ENCODE data around the gene MAP3K2. TPM values are rescaled to one million over a fixed set of nuclear protein-coding genes. Genes with fewer than 3 reads are reported as not detected.

MAP3K2 gene
- total RNA-seq, 2 donors from 2014 or later: 39.5 to 45.7 TPM

DNA sequence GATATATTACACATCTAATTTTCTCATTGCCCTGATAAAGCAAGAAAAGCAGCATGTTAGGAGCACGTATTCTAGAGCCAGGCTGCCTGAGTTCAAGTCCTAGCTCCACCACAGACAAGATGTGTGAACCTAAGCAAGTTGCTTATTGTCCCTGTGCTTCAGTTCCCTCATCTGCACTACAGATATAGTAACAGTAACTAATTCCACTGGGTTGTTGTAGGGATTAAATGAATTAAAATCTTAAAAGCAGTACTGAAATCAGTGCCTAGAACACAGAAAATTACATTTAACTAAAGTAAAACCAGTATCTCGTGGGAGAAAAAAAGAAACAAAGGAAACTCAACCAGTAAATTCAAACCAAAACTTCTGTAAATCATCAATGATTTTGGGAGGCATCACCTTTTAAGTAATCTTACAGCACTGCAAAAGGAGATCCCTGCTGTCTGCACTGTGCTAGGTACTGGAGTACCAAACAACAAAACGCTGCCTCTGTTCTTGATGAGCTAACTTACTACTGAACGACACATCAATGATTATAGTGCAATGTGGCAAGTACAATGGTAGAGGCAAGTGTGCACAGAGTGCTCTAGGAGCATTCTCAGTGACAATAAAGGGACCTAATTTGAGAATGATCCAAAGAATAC, 7.9 kb downstream of the MAP3K2 start:
- H3K27ac Mint-ChIP-seq: no peak overlapping the region
- H3K36me3 Mint-ChIP-seq: peaks cover 4 to 38% of the 10 kb centered on the region in 2 donors
- ATAC-seq (peak in 1 of 2 donors; percentile 87), DNase-seq (ENCODE audit: low spot score in 2 of 2) (no peak)
- H3K9me3 Mint-ChIP-seq: peaks cover 5 to 12% of the 10 kb centered on the region in 2 donors

DNA sequence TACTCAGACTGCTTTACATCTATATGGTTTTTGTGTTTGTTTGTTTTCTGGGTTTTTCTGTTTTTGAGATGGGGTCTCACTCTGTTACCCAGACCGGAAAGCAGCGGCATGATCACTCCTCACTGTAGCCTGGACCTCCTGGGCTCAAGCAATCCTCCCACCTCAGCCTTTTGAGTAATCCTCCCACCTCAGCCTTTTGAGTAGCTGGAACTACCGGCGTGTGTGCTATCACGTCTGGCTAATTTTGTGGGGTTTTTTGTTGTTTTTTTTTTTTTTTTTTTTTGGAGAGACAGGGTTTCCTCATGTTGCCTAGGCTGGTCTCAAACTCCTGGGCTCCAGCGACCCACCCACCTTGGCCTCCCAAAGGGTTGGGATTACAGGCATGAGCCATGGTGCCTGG, 9.1 kb downstream of the MAP3K2 start:
- DNase-seq (ENCODE audit: low spot score in 2 of 2) (no peak), ATAC-seq (no peak)
- peaks cover 13 to 23% of the 10 kb centered on the region in 2 donors for H3K9me3 Mint-ChIP-seq
- peaks cover 14 to 41% of the 10 kb centered on the region in 2 donors for H3K36me3 Mint-ChIP-seq
- no peak overlapping the region for H3K27ac Mint-ChIP-seq

DNA sequence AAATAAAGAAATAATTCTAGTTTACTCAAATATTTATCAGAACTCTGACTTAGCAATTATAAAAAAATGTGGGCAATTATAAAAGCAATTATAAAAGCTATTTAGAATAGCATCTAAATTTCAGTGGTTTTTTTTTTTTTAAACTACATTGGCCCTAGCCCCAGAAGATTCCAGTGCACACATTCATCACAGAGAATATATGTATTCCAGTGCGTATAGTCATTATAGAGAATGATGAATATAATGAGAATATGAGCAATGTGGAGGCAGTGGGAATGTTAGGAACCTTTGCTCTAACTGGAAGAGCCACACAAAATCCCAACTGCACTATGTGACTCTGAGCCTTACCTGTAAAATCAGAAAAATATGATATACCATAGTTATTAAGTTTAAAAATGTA, 10.5 kb downstream of the MAP3K2 start:
- ATAC-seq: no peak
- no peak overlapping the region for H3K27ac Mint-ChIP-seq
- H3K36me3 Mint-ChIP-seq: peaks cover 15 to 45% of the 10 kb centered on the region in 2 donors

DNA sequence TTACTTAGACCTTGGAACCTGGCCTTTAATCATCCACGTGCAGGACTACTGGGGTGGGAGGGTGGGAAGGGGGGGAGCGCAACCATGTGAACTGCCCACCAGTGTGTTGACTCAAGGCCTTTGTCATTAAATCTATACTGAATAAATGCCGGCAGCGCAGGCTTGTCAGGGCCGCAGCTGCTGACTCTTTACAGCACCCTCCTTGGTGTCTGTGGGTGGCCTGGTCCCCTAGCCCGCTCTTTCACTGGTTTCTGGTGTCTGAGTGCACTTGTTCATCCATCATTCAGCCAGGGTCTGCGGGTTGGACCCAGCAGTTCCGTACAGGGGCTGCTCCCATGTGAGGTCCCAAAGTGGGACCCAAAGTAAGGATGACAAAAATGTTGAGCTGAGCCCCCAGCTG, 11.5 kb downstream of the MAP3K2 start:
- Mint-ChIP-seq H3K9me3 (peaks cover 16 to 33% of the 10 kb centered on the region in 2 donors), H3K27ac (no peak overlapping the region), H3K36me3 (peaks cover 16 to 51% of the 10 kb centered on the region in 2 donors)
- DNase-seq (ENCODE audit: low spot score in 2 of 2) (no peak), ATAC-seq (no peak)

More for the DNA sequence above, 10.5 kb downstream of the MAP3K2 start:
- peaks cover 16 to 27% of the 10 kb centered on the region in 2 donors for H3K9me3 Mint-ChIP-seq
- no peak for DNase-seq (ENCODE audit: low spot score in 2 of 2)

DNA sequence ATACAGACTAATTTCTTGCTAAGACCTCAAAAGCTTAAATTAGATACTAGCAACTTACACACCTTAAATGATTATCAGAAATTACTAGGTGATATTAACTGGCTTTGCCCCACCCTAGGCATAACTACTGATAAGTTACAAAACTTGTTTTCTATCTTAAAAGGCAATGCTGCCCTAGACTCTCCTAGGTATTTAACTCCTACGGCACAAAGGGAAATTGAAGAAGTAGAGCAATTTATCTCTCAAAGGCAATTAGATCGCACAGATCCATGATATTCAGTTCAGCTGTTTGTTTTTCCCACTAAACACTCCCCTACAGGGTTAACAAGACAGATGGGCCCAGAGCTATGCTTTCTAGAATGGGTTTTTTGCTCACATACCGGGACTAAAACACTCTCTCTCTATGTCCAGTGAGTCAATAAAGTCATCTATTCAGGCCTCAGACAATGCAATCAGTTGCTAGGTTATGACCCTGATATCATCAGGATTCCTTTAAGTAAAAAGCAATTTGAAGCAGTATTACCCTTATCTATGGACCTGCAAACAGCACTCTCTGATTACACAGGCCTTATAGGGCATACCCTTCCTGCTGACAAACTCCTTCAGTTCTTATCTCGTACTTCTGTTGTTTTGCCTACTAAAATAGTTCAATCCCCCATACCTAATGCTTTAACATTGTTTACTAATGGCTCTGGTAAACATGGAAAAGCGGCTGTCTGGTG, 14.3 kb downstream of the MAP3K2 start:
- Mint-ChIP-seq H3K9me3 (peaks cover 19 to 42% of the 10 kb centered on the region in 2 donors), H3K27ac (no peak overlapping the region)
- ATAC-seq: no peak

DNA sequence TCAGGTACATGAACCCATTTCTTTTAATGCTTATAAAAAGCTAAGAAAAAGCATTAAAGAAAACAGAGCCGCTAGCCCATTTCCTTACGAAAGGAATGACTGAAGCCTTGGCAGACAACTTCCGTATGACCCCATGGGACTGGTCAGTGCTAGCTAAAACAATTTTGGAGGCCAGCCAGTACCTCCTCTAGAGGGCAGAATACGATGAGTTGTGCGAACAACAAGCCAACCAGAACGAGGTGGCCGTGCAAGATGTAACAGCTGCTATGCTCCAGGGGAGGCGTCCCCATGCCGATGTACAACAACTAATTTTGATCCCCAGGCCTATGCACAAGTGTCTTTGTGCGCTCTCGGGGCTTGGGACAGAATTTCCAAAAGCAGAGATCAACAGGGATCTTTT, 16.7 kb downstream of the MAP3K2 start:
- Mint-ChIP-seq H3K36me3 (peaks cover 24 to 57% of the 10 kb centered on the region in 2 donors), H3K9me3 (peaks cover 19 to 37% of the 10 kb centered on the region in 2 donors), H3K27ac (no peak overlapping the region)
- DNase-seq (ENCODE audit: low spot score in 2 of 2) (no peak), ATAC-seq (no peak)

More for the DNA sequence above, 14.3 kb downstream of the MAP3K2 start:
- no peak for DNase-seq (ENCODE audit: low spot score in 2 of 2)
- H3K36me3 Mint-ChIP-seq: peaks cover 24 to 71% of the 10 kb centered on the region in 2 donors

DNA sequence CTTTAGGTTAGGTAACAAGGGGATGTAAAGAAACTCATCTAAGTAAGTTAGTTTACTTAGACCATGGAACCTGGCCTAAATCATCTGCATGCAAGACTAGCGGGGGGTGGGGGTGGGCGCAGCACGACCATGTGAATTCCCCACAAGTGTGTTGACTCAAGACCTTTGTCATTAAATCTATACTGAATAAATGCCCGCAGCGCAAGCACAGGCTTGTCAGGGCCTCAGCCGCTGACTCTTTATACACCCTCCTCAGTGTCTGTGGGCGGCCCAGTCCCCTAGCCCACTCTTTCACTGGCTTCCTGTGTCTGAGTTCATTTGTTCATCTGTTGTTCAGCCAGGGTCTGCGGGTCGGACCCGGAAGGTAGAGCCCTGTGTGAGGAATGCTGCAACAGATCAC, 17.8 kb downstream of the MAP3K2 start:
- DNase-seq (ENCODE audit: low spot score in 2 of 2): no peak
- Mint-ChIP-seq H3K9me3 (peaks cover 14 to 30% of the 10 kb centered on the region in 2 donors), H3K27ac (no peak overlapping the region), H3K36me3 (peaks cover 20 to 50% of the 10 kb centered on the region in 2 donors)
- no peak for ATAC-seq

DNA sequence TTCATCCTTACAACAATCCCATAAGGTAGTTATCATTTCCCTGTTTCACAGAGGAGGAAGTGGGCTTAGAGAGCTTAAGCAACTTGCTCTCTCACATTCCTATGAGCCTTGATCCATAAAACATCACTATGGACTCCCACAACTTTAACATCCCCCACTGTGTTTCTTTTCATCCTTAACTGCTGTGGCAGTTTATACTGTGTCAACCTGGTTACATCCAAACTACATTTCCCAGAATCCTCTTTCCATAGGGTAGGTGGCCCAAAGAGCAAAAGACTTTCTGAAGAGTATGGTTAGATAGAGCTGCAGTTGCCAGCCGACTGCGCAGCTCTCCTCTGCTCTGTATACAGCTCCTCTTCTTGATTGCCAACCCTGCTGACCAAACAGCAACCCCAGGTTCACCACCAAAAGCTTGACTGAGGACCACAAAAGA, 22.5 kb downstream of the MAP3K2 start:
- H3K27ac Mint-ChIP-seq: no peak overlapping the region
- peaks cover 0 to 6% of the 10 kb centered on the region in 2 donors for H3K9me3 Mint-ChIP-seq
- peaks cover 0 to 9% of the 10 kb centered on the region in 2 donors for H3K36me3 Mint-ChIP-seq
- no peak for DNase-seq (ENCODE audit: low spot score in 2 of 2)
- no peak for ATAC-seq

DNA sequence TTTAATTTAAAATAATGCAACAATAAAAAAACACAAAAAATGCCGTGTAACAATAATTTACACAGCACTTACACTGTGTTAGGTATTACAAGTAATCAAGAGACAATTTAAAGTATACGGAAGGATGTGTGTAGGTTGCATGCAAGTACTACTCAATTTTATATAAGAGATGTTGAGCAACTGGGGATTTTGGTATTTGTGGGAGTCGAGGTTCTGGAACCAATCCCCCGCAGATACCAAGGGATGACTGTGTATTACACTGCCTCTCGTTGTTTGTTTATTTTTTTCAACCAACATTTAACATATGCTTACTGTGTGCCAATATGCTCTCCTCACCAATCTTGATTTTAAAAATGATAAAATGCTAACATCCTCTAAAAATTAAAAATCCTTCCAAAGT, 24.8 kb downstream of the MAP3K2 start:
- no peak overlapping the region for H3K27ac Mint-ChIP-seq
- DNase-seq (ENCODE audit: low spot score in 2 of 2) (no peak), ATAC-seq (no peak)
- H3K9me3 Mint-ChIP-seq: no peaks in the 10 kb centered on the region
- H3K36me3 Mint-ChIP-seq: no peaks in the 10 kb centered on the region

DNA sequence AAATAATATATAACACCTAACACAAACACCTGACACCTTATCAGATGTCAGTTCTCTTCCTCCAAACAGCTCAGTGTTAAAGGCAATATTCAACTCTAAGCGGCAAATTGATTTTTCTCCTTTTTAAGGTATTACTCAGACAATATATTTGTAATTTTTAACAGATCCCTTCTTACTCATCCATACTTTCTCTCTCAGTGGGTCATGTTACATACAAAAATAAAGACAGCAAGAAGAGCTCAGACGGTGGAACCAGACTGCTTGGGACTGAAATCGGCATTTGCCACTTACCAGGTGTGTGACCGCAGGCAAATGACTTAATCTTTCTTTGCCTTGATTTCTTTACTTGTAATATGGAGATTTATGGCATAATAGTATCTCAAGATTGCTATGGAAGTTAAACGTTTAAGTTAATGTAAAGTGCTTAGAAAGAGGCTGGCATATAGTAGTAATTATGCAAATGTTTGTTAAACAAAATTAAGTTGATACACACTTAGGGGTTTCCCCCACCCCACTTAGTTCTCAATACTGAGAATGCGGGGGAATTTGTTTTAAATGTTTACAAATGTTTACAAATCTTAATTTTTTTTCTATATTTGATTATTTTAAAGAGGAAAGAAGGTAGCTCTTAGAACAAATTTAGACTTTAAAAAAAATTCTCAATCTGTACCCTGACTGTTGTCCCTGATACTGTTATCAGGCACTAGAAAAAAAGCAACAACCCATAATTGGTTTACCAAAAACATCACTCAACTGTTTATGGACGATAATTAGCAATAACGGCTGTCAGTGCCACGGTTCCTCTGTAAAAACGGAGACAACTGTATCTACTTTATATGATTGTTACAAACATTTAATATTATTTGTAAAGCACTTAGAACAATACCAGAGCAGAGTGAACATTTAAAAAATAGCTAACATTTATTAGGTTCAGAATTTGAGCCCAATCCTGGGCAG, 25.6 kb downstream of the MAP3K2 start:
- no peak overlapping the region for H3K27ac Mint-ChIP-seq
- ATAC-seq (no peak), DNase-seq (ENCODE audit: low spot score in 2 of 2) (no peak)
- no peaks in the 10 kb centered on the region for H3K9me3 Mint-ChIP-seq
- H3K36me3 Mint-ChIP-seq: no peaks in the 10 kb centered on the region

DNA sequence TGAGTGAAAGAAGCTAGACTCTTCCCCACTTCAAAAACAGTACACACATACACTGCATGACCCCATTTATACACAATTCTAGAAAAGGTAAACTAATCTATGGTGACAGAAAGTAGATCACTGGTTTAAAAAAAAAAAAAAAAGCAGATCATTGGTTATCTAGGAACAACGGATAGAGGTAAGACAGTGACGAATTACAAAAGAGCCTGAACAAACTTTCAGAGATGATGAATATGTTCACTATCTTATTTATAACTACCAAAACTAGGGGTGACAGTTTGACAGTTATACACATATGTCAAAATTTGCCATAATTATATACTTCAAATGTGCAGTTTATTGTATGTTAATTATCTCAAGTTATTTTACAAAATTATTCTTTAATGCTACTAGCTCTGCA, 27.5 kb downstream of the MAP3K2 start:
- no peak overlapping the region for H3K27ac Mint-ChIP-seq

DNA sequence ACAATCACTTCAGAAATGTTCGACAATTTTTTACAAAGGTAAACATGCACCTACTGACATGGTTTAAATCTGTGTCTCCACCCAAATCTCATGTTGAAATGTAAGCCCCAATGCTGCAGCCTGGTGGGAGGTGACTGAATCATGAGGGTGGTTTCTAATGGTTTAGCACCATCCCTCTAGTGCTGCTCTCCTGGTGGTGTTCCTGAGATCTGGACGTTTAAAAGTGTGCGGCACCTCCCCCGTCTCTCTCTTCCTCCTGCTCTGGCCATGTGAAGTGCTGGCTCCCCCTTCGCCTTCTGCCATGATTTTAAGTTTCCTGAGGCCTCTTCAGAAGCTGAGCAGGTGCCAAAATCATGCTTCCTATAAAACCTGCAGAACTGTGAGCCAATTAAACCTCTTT, 28.3 kb downstream of the MAP3K2 start:
- ATAC-seq (no peak), DNase-seq (ENCODE audit: low spot score in 2 of 2) (no peak)
- no peaks in the 10 kb centered on the region for H3K36me3 Mint-ChIP-seq
- no peaks in the 10 kb centered on the region for H3K9me3 Mint-ChIP-seq
- H3K27ac Mint-ChIP-seq: no peak overlapping the region

More for the DNA sequence above, 27.5 kb downstream of the MAP3K2 start:
- no peaks in the 10 kb centered on the region for H3K9me3 Mint-ChIP-seq
- DNase-seq (ENCODE audit: low spot score in 2 of 2): no peak
- ATAC-seq: no peak
- no peaks in the 10 kb centered on the region for H3K36me3 Mint-ChIP-seq

DNA sequence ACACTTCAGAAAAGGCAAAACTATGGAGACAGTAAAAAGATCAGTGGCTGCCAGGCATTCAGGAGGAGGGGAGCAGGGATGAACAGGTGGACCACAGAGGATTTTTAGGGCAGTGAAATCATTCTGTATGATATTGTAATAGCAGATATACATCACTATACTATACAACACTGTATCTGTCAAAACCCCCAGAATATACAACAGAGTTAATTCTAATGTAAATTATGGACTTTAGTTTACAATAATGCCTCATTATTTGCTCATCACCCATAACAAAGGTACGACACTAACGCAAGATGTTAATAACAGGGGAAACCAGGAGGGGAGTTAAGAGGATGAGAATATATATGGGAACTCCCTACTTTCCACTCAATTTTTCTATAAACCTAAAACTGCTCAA, 28.8 kb downstream of the MAP3K2 start:
- H3K27ac Mint-ChIP-seq: no peak overlapping the region
- H3K36me3 Mint-ChIP-seq: no peaks in the 10 kb centered on the region
- ATAC-seq (no peak), DNase-seq (ENCODE audit: low spot score in 2 of 2) (no peak)
- H3K9me3 Mint-ChIP-seq: no peaks in the 10 kb centered on the region

DNA sequence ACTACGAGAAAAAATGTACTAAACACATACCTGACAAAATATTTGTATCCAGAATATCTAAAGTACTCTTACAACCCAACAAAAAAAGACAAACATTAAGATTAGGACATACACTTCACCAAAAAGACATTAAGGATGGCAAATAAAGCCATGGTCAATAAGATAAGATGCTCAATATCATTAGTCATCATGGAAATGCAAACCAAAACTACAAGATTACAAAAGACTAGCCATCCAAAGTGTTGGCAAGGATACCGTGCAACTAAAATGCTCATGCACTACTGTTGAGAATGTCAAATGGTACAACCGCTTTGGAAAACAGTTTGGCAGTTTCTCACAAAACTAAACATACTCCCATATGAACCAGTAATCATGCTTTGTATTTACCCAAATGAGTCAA, 29.7 kb downstream of the MAP3K2 start:
- Mint-ChIP-seq H3K27ac (no peak overlapping the region), H3K9me3 (no peaks in the 10 kb centered on the region), H3K36me3 (no peaks in the 10 kb centered on the region)
- no peak for ATAC-seq
- no peak for DNase-seq (ENCODE audit: low spot score in 2 of 2)

DNA sequence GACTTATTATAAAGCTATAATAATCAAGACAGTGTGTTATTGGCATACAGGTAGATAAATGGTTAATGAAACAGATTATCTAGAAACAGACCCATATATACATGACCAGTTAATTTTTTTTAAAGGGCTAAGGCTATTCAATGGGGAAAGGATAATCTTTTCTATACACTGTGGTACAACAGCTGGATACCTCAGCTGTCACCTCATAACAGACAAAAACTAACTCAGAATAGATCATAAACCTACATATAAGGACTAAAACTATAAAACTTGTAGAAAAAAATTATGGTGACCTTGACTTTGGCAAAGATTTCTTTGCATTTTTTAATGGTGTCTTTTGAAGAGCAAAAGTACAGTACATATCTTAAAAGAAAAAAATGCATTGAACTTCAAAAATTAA, 30.2 kb downstream of the MAP3K2 start:
- Mint-ChIP-seq H3K27ac (no peak overlapping the region), H3K36me3 (peaks cover 0 to under 1% of the 10 kb centered on the region in 2 donors), H3K9me3 (no peaks in the 10 kb centered on the region)
- no peak for ATAC-seq
- DNase-seq (ENCODE audit: low spot score in 2 of 2): no peak

DNA sequence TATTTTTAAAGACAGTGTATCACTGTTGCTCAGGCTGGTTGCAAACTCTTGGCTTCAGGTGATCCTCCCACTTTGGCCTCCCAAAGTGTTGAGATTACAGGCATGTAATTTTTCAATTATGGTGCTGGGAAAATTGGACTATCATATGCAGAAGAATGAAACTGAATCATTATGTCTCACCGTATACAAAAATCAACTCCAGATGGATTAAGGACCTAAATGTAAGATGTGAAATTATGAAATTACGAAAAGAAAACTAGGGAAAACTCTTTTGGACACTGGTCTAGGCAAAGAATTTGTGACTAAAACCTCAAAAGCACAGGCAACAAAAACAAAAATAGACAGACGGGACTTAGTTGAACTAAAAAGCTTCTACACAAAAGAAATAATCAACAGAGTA, 31.2 kb downstream of the MAP3K2 start:
- ATAC-seq (no peak), DNase-seq (ENCODE audit: low spot score in 2 of 2) (no peak)
- Mint-ChIP-seq H3K36me3 (peaks cover 0 to 7% of the 10 kb centered on the region in 2 donors), H3K27ac (no peak overlapping the region), H3K9me3 (peaks cover 0 to 5% of the 10 kb centered on the region in 2 donors)
